HuH-7.5 (cell line): ENCODE measurements around the gene DNASE1L2.

Source experiments
- DNase-seq: peaks from one replicate; pipeline ENCODE4 v3.0.0; 2011; ENCODE audit warnings: low spot score

Gene DNASE1L2

DNA sequence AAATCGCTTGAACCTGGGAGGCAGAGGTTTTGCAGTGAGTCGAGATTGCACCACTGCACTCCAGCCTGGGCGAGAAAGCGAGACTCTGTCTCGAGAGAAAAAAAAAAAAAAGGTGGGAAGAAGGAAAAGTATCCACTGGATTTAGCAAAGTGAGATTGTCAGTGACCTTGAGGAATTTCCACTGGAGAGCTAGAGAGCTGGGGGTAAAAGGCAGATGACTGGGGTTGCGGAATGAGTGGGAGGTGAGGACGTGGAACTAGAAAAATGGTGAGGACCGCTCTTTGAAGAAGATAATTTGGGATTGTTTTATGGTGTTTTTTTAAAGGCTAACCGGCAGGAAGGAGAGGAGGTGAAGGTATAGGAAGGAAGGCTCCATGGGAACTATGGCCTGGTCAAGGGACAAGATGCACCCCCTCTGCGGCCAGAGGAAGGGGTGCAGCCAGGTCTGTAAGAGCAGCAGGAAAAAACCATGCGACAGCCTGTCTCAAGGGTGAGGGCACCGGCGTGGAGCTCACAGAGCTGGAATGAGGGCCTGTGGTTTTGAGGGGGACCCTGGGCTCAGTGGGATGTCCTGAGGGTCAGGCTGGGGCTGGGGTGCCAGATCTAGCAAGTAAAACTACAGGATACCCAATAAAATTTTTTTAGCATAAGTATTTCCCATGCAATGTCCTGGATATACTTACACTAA, 31.7 kb upstream of the DNASE1L2 start:
- no peak for DNase-seq

GRCh38 chr16:2205104-2205966, 30.9 kb upstream of the DNASE1L2 start, which contains the start of gene MLST8:
TSS of gene MLST8 (plus strand) at chr16:2205454. CDS start at chr16:2206086, 632 bp downstream.
- DNase-seq, result peak; percentile 98

GRCh38 chr16:2205967-2206313, 30.3 kb upstream of the DNASE1L2 start:
- no peak for DNase-seq

DNA sequence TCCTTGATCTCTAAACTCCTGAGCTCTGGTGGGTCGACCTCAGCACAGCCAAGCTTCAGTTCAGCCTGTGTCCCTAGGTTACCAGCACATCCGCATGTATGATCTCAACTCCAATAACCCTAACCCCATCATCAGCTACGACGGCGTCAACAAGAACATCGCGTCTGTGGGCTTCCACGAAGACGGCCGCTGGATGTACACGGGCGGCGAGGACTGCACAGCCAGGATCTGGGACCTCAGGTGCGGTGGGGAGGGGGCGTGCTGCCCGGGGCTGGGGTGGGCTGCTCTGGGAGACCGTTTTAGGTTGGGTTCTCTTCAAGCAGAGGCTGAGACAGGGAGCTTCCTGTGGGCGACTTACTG, 29.8 kb upstream of the DNASE1L2 start:
- no peak for DNase-seq

DNA sequence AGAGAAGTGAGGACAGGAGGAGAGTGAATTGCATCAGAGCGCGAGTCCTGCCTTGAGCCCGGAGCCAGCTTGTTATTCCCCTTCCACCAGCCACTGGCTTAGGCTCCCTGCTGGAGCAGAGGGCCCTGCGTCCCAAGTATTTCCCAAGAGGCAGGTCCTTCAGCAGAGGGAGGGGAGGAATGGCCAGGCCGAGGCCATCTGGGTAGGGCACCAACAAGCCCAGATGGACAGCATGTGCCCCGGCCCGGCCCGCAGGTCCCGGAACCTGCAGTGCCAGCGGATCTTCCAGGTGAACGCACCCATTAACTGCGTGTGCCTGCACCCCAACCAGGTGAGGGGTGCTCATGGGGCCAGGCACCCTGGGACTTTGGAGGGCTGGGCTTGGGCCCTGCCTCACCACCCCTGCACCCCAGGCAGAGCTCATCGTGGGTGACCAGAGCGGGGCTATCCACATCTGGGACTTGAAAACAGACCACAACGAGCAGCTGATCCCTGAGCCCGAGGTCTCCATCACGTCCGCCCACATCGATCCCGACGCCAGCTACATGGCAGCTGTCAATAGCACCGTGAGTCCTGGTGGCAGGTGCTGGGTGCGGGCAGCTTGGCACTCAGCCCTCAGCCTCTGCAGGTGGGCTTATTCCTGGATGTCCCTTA, 29.3 kb upstream of the DNASE1L2 start:
- no peak for DNase-seq

DNA sequence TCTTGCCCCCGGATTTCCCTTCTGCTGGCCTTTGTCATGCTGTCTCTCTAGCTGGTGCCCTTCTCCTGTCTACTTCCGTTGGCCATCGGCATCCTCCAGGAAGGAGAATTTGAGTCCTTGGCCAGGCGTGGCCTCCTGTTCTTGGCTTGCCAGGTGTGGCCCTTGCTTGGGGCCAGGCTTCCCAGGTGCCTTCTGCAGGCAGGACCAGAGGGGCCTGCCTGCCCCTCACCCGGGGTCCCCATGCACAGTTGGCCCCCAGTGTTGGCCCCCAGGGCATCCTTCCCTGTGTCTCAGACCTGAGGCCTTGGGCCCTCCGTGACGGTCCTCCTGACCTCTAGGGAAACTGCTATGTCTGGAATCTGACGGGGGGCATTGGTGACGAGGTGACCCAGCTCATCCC, 28.4 kb upstream of the DNASE1L2 start:
- DNase-seq, result no peak

- no peak for DNase-seq
Measured at GRCh38 chr16:2208308-2208707, 27.9 kb upstream of the DNASE1L2 start.

- no peak for DNase-seq
Measured at GRCh38 chr16:2208772-2209171, 27.5 kb upstream of the DNASE1L2 start.

DNA sequence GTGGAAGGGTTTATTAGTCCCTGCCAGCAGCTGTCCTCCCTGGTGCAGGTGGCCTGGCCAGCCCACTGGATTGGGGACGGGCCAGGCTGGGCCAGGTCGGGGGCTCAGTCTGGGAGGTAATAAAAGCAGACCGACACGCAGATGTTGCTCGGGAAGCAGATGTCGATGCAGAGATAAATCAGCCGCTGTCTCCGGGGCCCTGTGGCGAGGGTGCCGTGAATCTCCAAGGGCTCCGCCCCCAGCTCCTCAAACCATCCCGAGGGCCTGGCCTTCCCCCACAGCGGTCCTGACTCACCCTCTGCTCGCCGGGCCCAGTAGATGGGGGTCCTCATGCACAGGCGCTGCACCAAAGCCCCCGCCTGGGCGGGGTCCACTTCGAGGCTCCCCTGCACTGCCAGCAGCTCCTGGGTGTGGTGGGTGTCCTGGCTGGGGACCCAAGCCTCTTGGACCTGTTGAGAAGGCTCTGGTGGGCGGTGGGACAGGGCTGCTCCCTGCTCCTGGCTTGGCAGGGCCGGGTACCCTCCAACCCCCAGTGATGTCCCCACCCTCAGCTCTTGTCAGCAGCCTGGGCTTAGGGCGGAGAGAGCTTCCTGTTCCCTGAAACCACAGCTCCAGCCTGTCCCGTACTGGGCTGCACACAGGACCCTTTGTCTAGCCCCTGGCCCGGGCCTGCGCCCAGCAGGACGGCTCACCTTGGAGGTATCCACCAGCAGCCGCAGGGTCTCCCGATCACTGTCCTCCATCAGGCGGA, 26.8 kb upstream of the DNASE1L2 start:
- no peak for DNase-seq

DNA sequence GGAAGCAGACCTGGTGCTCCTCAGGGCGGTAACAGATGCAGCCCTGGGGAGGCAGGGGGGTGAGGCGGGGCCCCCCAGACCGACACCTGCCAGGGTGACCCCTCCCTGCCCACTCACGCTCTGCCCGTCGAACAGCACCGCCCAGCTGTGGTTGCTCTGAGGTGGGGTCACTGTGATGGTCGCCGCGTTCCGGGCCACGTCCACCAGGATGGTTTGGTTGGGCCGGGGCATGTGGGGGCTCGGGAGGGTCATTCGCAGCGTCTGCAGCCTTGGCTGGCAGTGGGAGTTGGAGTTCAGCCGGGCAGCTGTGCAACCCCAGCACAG, 26.3 kb upstream of the DNASE1L2 start:
- no peak for DNase-seq

DNA sequence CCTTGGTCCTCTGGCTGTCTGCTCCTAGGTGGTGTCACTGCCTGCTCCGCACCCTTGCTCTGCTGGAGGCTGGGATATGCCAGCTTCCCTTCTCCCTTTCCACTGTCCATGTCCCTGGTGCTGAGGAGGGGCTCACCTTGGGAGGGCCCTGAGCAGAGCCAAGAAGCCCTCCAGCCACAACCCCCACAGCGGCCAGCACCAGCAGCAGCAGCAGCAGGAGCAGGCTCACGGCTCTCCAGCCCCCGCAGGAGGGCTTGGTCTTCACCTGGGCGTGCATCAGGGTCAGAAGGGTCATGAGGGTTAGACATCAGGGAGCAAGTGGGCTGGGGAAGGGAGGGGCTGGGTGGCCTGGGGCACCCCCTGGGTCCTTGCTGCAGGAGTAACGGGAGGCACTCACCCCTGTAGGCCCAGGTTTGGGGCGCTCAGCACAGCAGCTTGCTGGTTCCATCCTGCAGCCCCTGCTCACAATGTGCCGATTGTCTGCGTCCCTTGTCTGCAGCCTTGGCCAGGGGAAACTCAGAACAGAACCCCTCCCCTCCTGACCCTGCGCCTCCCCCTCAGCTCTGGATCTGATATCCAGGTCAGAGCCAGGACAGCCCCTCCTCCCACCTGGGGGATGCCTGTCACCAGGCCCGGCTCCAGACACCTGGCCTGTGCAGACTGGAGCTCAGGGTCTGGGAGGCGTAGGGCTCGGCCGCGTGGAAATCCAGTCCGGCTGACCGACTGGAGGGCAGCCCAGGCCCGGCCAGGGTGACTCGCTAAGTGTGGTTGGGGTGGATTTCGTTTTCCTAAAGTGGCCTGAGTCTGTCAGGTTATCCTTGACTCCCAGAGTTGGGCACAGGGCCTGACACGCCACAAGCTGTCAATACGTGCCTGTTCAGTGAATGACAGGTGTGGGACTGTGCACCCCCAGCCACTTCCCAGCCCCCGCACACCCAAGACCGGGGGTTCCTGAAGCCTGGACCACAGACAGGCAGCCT, 25.6 kb upstream of the DNASE1L2 start, which contains the start of gene BRICD5:
BRICD5 (minus strand) TSS at position 478 of the 980 bp plus-strand sequence; CDS start at position 448, 30 bp downstream.
- DNase-seq, result no peak

DNA sequence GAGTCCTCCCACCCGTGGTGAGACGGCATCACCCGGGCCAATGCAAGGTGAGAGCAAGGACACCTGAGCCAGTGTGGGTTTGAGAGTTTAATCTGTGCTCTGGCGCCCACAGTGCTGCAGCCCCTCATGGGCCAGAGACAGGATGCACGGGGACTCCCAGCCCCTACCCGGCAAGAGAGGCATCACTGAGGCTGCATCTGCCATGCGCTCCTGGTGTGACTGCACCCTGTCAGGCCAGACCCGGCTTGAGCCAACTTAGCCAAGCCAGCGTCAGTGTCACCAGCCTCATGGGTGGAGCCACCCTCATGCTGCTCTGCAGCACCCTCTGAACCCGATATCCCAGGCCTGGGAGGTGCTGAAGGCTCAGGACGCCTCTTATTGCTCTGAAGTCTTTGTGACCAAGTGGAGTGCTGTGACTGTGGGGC, 24.3 kb upstream of the DNASE1L2 start:
- DNase-seq, result no peak

DNA sequence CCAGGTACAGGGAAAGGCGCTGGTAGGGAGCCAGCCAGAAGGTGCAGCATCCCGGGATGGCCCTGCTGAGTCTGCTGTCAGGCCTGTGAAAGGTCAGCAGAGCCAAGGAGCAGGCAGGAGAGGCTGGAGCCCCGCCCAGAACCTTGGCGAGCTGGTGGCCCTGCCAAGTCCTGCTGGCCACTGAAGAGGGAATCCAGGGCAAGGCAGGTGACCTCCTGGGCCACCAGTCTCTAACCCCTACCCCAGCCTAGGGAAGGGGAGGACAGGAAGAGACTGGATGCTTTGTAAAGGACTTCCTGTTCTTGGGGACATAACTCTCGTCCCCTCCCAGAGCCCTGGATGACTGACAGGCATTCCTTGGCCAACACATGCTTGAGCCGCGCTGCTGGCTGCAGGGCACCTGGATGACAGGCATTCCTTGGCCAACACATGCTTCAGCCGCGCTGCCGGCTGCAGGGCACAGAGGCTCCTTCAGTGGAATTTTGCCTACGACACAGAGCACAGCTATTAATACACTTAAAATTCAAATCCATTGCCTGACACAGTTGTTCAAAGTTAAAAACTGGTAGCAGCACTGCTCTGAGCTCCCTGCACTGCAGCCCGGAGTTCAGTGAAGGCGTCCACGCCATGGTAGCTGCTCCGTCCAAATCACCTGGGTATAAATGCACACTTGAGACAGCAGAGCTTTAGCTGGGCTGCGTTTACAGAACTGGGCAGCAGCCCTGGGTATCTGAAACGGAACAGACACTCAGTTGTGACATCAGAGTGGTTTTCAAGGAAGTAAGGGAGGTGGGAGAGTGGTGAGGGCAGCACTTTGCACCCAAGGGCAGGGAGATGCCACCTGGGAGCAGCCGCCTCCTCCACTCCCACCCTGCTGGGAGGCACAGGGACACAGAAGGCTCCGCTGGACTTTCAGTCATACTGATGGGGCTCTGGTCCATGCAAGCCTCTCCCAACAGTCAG, 23.6 kb upstream of the DNASE1L2 start:
- DNase-seq, result no peak

DNA sequence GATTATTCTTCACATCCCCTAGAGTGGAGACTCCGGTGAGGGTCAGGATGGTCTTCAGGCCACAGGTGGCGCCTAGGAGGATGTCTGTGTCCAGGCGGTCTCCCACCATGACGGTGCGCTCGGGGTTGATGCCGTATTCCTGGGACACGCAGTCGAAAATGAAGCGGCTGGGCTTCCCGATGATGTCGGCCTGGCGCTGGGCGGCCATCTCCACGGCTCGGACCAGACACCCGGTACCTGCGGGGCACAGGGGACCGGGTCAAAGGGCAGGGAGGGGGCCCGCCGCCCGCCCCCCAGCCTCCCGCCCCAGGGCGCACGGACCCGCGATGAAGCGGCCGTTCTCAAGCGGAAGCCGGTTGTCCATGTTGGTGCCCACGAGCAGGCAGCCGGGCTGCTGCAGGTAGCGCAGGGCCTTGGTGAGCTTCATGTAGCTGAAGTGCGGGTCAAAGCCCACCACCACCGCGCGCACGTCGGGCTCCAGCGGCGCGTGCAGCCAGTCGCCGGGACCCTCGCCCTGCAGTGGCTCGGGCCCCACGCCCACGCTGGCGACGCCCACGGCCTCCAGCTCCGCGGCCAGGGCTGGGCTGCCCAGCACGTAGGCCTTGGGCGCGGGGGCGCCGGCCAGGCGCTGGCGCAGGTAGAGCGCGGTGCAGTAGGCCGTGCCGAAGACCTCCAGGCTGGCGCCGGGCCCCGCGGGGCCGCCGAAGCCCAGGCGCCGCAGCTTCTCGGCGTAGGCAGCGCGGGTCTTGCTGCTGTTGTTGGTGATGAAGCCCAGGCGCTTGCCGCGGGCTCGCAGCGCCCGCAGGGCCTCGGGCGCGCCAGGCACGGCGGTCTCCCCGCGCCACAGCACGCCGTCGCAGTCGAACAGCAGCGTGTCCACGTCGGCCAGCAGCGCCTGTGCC, 22.2 kb upstream of the DNASE1L2 start:
- DNase-seq, result no peak

DNA sequence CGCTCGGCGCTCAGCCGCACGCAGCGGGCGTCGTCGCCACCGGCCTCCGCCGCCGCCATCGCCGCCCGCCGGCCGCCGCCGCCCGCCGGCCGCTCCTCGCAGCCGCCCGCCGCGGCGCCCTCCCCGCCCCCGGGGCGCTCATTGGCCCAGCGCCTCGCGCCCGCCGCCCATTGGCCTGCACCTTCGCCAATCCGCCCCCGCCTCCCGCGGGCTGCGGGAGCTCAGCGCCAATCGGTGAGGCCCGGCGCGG, 21.6 kb upstream of the DNASE1L2 start, which contains the start of gene PGP:
PGP (minus strand) TSS at position 122 of the 250 bp plus-strand sequence; CDS start at position 59, 63 bp downstream.
- no peak for DNase-seq

DNA sequence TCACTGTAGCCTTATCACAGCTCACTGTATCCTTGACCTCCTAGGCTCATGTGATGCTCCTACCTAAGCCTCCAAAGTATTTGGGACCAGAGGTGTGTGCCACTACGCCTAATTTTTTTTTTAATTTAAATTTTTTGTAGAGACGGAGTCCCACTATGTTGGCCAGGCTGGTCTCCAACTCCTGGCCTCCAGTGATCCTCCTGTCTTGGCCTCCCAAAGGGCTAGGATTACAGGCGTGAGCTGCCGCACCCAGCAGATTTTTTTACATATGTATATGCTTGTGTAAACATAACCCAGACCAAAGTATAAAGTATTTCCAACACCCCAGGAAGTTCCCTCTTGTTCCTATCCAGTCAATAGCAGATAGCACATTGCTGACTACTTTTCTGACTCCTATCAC, 19.9 kb upstream of the DNASE1L2 start:
- no peak for DNase-seq

- DNase-seq, result peak; percentile 98
Measured at GRCh38 chr16:2223221-2223941, 12.9 kb upstream of the DNASE1L2 start, which contains the start of gene E4F1. TSS of gene E4F1 (plus strand) at chr16:2223591. CDS start at chr16:2223614, 23 bp downstream.

- peak; percentile 75 for DNase-seq
Measured at GRCh38 chr16:2223942-2224486, 12.2 kb upstream of the DNASE1L2 start.
